Tibial nerve (tissue), 4 donors: Measurements from ENCODE around the gene ADGRB3. TPM values are rescaled to one million over a fixed set of nuclear protein-coding genes. Genes with fewer than 3 reads are reported as not detected.
"Not testable (repeated sequence)": the region's sequence is repeated elsewhere in the genome, so short reads cannot be mapped to it uniquely, and the experiment has no call there.

ENCODE experiments used
- DNase-seq, 2 donors: peaks; one replicate each; pipeline ENCODE4 v3.0.0-alpha.2; 2019; ENCODE audit warnings: low spot score in 2 of 2
- H3K27ac ChIP-seq, 4 donors: fragments of 200-600 bp; sonication (generic) in 3 of 4; one replicate each; pipeline ENCODE4 v1.5.1; 2017 to 2019; ENCODE audit warnings: mild to moderate bottlenecking in 1 of 4
- H3K27me3 ChIP-seq, 2 donors: fragments of 200-600 bp; sonication (generic) in 1 of 2; one replicate each; pipeline versions ENCODE4 v1.5.1 to v1.6.0; 2017 to 2019
- H3K36me3 ChIP-seq, 3 donors: fragments of 200-600 bp; sonication (generic); one replicate each; pipeline ENCODE4 v1.5.1; 2018 to 2019
- H3K4me1 ChIP-seq, 4 donors: fragments of 200-600 bp; sonication (generic) in 3 of 4; one replicate each; pipeline ENCODE4 v1.5.1; 2017 to 2019
- H3K4me3 ChIP-seq, 4 donors: fragments of 200-600 bp; sonication (generic) in 3 of 4; one replicate each; pipeline ENCODE4 v1.5.1; 2017 to 2019; ENCODE audit warnings: mild to moderate bottlenecking in 1 of 4, moderate library complexity in 1 of 4
- H3K9me3 ChIP-seq, 4 donors: fragments of 200-600 bp; sonication (generic) in 3 of 4; one replicate each; pipeline ENCODE4 v1.5.1; 2017 to 2019
- CTCF ChIP-seq, 5 experiments: fragments of 200-600 bp in 3 of 5; fragments of 450-650 bp in 2 of 5; sonication (generic) in 3 of 5; IDR thresholded peaks; one replicate each; pipeline ENCODE4 v1.5.1; 2016 to 2019; ENCODE audit warnings: antibody characterized with exemption in 5 of 5, mild to moderate bottlenecking in 3 of 5, moderate library complexity in 2 of 5
- EP300 ChIP-seq, 2 donors: sonication (generic); formaldehyde crosslinking; IDR thresholded peaks; one replicate each; pipeline ENCODE4 v1.6.1; 2017; ENCODE audit warnings: antibody characterized with exemption in 2 of 2, mild to moderate bottlenecking in 1 of 2
- POLR2A ChIP-seq, 2 donors: fragments of 450-650 bp; IDR thresholded peaks; one replicate each; pipeline ENCODE4 v1.6.1; 2017; ENCODE audit warnings: antibody characterized with exemption in 2 of 2, mild to moderate bottlenecking in 2 of 2, moderate library complexity in 2 of 2
- WGBS, 2 donors: methylation state at CpG; one replicate each; pipeline ENCODE4 v1.1.5; 2018; 5-methylcytosine and 5-hydroxymethylcytosine counted together
- total RNA-seq, 4 donors: library from RNA; depleted of rRNA; stranded (reverse); fragments of >200 nt; gene quantifications; one replicate each; pipeline ENCODE4 v1.1.0, GENCODE V29; 2016

The ADGRB3 gene
- total RNA-seq, 4 donors from 2014 or later: 9.0 to 17.9 (median 11.4) TPM

GRCh38 chr6:69284176-69284730 lies 649.2 kb downstream of the ADGRB3 start:
- TF ChIP-seq POLR2A (IDR thresholded peaks at IDR 0.05): no peak
- no peak for DNase-seq
- H3K9me3 ChIP-seq: peaks cover 0 to 3% (median 0%) of the 10 kb centered on the region in 4 donors
- peaks cover 0 to 4% (median 0%) of the 10 kb centered on the region in 4 donors for H3K4me1 ChIP-seq
- 29 to 45% methylated on average over 7 of the region's 7 CpGs for WGBS, 2 donors
- H3K27ac ChIP-seq: no peak overlapping the region
- H3K4me3 ChIP-seq: no peak overlapping the region
- no peaks in the 10 kb centered on the region for H3K27me3 ChIP-seq
- no peaks in the 10 kb centered on the region for H3K36me3 ChIP-seq

DNA sequence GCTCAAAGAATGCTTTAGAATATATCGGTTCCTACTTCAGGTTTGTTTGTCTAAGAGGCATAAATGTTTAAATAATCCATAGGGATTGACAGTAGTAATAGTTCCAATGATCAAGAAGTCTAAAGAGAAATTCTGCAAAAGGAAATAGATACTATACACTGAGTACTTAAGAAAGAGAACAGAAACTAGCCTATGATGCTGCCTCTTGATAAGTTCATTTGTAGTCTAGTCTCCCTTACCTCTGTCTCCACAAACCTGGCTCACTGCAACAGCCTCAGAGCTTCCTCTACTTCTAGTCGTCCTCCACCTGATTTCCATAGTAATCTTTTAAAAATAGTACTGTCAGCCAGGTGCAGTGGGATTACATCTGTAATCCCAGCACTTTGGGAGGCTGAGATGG lies 650.0 kb downstream of the ADGRB3 start:
- WGBS, 2 donors: 63 to 74% methylated on average over 2 of the region's 2 CpGs

DNA sequence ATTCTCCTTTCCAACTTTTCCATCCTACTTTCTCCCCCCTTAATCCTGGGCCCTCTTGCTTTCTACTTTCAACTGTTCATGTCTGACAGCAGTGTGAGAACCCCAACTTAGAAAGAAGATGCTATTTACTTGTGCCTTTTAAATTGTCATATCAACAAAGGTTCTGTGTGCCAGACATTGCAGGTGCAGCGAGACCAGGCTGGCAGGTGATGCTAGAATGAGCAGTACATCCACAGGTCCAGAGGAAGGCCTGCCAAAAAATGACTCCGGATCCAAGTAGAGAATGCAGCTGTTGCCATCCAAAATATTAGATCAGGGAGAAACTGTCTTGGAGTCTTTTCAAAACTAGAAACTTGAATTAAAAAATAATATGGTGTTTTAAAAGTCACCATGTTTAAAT lies 651.2 kb downstream of the ADGRB3 start:
- Histone ChIP-seq H3K27ac (no peak overlapping the region), H3K27me3 (no peaks in the 10 kb centered on the region), H3K4me1 (no peaks in the 10 kb centered on the region), H3K4me3 (no peak overlapping the region), H3K9me3 (peaks cover 0 to 3% (median 0%) of the 10 kb centered on the region in 4 donors), H3K36me3 (no peaks in the 10 kb centered on the region)
- TF ChIP-seq POLR2A (IDR thresholded peaks at IDR 0.05) (no peak), CTCF (IDR thresholded peaks at IDR 0.05) (no peak), EP300 (IDR thresholded peaks at IDR 0.05) (no peak)
- no peak for DNase-seq
- 57 to 75% methylated on average over 2 of the region's 2 CpGs for WGBS, 2 donors

More for the DNA sequence above, 650.0 kb downstream of the ADGRB3 start:
- H3K9me3 ChIP-seq: peaks cover 0 to 3% (median 0%) of the 10 kb centered on the region in 4 donors
- H3K36me3 ChIP-seq: no peaks in the 10 kb centered on the region
- DNase-seq: no peak
- H3K27me3 ChIP-seq: no peaks in the 10 kb centered on the region
- H3K27ac ChIP-seq: no peak overlapping the region
- no peak for TF ChIP-seq CTCF (IDR thresholded peaks at IDR 0.05)
- TF ChIP-seq POLR2A (IDR thresholded peaks at IDR 0.05): no peak
- TF ChIP-seq EP300 (IDR thresholded peaks at IDR 0.05): no peak
- no peak overlapping the region for H3K4me3 ChIP-seq
- H3K4me1 ChIP-seq: peaks cover 0 to 4% (median 0%) of the 10 kb centered on the region in 4 donors

GRCh38 chr6:69288198-69288597 lies 653.1 kb downstream of the ADGRB3 start:
- H3K4me3 ChIP-seq, H3K4me1 ChIP-seq, H3K36me3 ChIP-seq, H3K27me3 ChIP-seq, DNase-seq, H3K27ac ChIP-seq, H3K9me3 ChIP-seq: not testable (repeated sequence)
- 83 to 91% methylated on average over 5 of the region's 5 CpGs for WGBS, 2 donors

DNA sequence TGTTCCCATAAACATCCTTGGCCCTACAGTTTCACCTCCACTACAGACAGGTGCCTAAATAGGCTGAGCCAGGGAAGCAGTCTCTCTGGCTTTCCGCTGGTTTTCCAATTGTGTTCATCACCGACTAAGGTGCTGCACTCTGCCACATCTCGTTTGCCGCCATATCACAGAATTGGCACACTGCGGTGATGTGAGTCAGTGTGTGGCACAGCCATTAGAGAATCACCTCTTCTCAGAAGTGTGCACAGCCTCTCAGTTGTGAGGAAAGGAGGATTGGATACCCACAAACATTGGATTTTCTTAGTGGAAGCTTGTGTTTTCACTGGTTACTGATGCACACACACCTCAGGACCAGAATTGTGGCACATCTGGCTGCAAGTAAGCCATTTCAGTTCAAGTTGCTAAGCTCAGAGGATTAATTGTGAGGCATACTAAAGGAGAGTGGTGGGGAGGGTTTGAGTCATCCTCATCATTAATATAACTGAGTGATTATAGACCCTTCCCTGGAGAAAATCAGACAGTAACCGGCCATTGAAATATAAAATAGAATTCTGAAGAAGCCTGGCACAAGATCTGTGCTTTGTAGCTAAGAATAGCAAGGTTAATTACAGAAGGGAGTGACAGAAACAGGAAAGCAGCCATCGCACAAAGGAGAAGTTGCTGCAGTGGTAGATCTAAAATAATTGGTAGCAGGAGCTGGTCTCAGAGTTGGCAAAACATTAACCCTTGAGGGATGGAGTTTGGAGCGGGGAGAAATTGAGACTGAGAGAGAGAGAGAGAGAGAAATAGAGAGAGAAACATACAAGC lies 654.8 kb downstream of the ADGRB3 start:
- WGBS, 2 donors: 70 to 71% methylated on average over 8 of the region's 8 CpGs
- Histone ChIP-seq H3K4me3 (no peak overlapping the region), H3K9me3 (peaks cover 0 to 3% (median 0%) of the 10 kb centered on the region in 4 donors)

More for the DNA sequence above, 654.8 kb downstream of the ADGRB3 start:
- no peak for TF ChIP-seq EP300 (IDR thresholded peaks at IDR 0.05)
- no peak for TF ChIP-seq POLR2A (IDR thresholded peaks at IDR 0.05)
- TF ChIP-seq CTCF (IDR thresholded peaks at IDR 0.05): no peak
- Histone ChIP-seq H3K27ac (no peak overlapping the region), H3K36me3 (no peaks in the 10 kb centered on the region), H3K4me1 (no peaks in the 10 kb centered on the region), H3K27me3 (no peaks in the 10 kb centered on the region)
- DNase-seq: no peak
